CD4-positive, alpha-beta T cell treated with Interleukin-15 for 4 hours (primary cell): ENCODE measurements around the gene OXLD1.
"Not testable (repeated sequence)": the region's sequence is repeated elsewhere in the genome, so short reads cannot be mapped to it uniquely, and the experiment has no call there.

ENCODE experiments used
- DNase-seq: peaks from one replicate; pipeline ENCODE4 v3.0.0-alpha.2; 2020; ENCODE audit warnings: low spot score

The OXLD1 gene

GRCh38 chr17:81650951-81651350 is 15.5 kb downstream of the OXLD1 start:
- DNase-seq = no peak

- no peak for DNase-seq
Measured at GRCh38 chr17:81648707-81649085, 17.7 kb downstream of the OXLD1 start.

DNA sequence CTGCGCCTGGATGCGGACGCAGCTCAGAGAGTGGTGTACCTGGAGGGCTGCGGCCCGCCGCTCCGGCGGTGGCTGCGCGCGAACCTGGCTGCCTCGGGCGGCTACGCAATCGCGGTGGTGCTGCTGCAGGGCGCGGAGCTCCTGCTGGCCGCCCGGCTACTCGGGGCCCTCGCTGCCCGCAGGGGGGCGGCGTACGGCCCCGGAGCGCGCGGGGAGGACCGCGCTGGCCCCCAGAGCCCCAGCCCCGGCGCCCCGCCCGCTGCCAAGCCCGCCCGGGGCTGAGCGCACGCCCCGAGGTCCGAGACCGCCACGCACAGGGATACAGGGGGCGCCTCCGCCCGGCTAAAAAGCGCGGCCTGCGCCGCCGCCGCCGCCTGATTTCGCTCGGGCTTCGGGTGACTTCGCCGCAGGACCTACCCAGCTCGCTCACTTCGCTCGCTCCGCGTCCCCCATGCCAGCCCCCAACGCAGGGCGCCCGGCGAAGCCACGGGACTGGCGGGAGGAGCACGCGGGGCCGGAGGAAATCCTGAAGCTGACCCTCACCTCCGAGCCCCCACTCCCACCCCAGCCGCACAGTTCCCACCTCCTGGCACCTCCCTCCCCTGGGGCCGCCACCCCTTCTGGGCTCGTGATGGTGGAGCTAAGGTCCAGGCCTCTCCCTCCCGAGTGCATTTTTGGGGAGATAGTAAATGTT is 18.2 kb downstream of the OXLD1 start:
- no peak for DNase-seq

DNA sequence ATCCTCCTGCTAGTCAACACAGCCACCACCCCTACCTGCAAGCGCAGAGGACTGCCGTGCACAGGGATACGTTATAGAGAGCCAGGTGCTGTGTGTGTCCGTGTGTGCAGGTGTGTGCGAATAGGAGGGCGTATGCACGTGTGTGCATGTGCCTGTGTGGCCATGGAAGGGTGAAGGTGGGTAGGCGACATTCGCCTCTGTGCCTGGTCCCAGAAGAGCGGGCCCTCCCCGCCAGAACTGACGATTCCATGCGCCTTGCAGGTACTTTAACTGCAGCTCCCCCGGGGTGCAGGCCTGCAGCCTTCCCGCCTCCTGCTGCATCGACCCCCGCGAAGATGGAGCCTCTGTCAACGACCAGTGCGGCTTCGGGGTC is 18.8 kb downstream of the OXLD1 start:
- DNase-seq = no peak

DNA sequence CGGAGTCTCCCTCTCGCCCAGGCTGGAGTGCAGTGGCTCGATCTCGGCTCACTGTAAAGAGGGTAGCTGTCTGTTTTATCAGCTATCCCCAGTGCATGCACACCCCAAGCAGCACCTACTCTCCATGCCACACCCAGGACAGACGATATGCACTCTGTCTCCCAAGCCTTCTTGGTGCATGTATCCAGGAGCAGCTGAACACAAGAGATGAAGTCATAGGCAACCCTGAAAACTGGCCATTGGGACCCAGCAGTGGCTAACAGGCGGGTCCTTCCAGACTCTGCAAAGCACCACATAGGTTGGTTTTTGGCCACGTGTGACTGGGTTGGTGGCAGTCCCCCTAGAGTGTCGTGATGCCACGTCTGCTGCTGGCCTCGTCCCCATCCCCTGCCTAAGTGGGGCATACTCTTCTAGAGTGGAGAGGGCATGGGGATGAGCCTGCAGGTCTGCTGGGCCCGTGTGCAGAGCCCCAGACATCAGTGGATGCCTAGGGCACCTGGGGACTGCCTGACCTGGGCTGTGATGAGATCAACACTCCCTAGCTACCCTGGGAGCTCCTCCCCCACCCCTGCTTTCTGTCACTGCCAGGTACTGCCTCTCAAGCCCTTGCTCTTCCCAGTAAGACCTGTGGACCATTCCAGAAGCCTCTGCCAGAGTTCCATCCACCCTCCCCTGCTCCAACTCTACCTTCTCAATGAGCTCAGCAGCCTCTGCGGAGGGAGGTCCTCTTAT is 19.4 kb downstream of the OXLD1 start:
- no peak for DNase-seq

- no peak for DNase-seq
Measured at GRCh38 chr17:81644976-81645952, 21.1 kb downstream of the OXLD1 start.

- DNase-seq = no peak
Measured at GRCh38 chr17:81644496-81644895, 21.9 kb downstream of the OXLD1 start.

DNA sequence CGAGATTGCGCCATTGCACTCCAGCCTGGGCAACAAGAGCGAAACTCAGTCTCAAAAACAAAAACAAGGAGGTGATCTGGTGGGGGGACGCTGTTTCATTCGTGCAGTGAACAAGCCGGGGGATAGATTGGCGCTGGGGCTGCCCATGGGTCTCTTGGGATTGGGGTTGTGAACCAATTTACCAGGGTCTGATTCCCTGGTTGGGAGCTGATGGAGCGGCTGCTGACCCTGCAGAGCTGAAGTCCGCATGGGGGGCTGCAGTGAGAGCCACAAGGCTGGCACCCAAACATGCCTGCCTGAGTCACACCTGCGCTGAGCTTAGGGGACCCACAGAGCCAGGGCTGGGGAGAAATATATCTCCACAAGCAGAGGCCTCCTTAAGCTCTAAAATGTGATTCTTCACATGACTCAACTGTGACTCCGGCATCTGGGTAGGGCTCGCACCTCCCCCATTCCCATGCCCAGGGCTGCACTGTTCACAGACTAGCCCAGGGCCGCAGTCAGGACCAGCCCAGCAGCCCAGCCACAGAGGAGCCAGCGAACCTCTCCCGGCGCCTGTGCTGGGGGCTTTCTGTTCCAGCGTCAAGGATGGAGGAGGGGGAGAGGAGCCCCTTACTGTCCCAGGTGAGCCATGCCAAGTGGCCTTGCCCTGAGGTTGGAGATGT is 24.4 kb downstream of the OXLD1 start:
- DNase-seq = no peak

DNA sequence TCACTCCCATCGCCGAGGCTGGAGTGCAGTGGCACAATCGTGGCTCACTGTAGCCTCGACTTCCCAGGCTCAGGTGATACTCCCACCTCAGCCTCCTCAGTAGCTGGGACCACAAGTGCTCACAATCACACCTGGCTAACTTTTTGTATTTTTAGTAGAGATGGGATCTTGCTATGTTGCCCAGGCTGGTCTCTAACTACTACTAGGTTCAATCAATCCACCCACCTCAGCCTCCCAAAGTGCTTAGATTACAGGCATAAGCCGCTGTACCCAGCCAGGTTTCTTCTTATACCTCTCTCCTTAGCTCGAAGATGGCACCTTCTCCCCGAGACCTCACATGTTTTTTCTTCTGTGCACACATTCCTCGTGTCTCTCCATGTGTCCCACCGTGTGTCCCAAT is 26.4 kb downstream of the OXLD1 start:
- DNase-seq = no peak

- DNase-seq = no peak
Measured at GRCh38 chr17:81638683-81639082, 27.7 kb downstream of the OXLD1 start.

DNA sequence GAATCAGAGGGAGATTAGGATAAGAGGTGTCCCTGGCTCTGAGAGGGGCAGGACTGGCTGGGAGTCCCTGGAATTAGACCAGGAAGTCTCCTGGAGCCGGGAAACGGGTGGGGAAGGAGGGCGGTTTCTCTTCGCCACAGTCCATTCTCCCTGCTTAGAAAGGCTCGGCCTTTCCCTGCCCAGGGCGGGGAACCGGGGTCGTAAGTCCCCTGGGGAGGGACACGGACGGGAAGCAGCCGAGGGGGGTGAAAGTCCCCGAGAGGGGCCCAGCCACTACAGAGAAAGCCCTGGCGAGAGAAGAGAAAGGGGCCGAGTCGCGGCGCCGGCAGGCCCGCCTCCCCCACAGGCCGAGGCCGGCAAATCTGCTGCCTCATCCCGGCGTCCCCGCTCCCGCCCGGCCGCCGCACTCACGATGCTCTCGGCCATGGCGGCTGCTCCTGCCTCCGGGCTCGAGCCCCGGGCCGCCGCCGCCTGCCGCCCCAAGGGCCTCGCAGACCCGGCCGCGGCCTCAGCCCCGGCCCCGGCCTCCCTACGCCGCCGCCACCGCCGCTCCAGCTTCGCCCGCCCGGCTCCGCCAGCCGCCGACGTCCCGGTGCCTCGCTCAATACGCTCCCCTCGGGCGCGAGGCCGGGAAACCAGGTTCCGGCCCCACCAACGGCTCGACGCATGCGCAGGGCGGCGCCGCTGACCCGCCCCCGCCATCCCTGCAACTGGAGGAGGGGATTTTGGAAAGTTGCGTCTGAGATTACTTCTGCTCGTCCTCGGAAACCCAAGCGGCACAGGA is 29.7 kb downstream of the OXLD1 start, which contains the start of the genes NPLOC4 and TSPAN10:
Gene NPLOC4, minus strand, starts transcription at position 608 of the 784 bp plus-strand sequence. Its CDS starts 182 bp downstream, at position 426.
Gene TSPAN10, plus strand, starts transcription at position 692 of the 784 bp plus-strand sequence. CDS start 5,217 bp downstream, outside the sequence.
- peak; percentile 87 for DNase-seq

GRCh38 chr17:81635973-81636504 is 30.4 kb downstream of the OXLD1 start:
- no peak for DNase-seq

DNA sequence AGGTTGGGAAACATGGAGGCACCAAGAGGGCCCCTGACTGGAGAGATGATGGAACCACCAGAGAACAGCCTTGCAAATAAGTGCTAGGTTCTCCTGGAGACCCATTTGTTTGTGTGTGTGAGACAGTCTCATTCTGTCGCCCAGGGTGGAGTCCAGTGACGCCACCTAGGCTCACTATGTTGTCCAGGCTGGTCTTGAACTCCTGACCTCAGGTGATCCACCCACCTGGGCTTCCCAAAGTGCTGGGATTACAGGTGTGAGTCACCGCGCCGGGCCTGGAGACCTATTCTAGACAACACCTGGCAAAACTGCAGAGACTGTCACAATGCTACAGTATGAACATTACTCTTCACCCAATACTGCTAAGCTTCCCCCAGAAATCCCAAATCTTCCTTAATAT is 31.0 kb downstream of the OXLD1 start:
- no peak for DNase-seq

DNA sequence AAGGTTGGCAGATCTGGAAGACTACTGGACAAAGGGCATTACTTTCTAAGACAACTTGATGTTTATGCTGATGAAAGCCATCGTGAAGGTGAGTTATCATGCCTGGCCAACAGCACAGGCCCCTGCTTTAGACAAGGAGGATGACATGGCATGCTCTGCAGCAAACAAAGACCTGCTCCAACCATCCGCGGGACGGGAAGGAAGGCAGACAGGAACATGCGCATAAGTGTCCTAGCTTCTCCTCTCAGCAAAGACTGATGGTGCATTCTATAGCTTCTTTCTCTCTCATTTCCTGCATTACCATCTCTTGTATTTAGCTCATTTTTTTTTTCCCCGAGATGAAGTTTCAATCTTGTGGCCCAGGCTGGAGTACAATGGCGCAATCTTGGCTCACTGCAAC is 34.9 kb downstream of the OXLD1 start:
- DNase-seq = no peak

DNA sequence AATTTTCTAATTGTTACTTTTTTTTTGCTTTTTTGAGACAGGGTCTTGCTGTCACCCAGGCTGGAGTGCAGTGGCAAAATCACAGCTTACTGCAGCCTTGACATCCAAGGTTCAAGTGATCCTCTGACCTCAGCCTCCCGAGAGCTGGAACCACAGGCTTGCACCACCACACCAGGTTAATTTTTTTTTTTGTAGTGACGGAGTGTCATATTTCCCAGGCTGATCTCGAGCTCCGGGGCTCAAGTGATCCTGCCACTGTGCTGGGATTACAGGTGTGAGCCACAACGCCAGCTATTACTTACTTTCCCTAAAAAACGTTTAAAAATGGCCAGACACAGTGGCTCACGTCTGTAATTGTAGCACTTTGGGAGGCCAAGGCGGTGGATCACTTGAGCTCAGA is 36.1 kb downstream of the OXLD1 start:
- no peak for DNase-seq

DNA sequence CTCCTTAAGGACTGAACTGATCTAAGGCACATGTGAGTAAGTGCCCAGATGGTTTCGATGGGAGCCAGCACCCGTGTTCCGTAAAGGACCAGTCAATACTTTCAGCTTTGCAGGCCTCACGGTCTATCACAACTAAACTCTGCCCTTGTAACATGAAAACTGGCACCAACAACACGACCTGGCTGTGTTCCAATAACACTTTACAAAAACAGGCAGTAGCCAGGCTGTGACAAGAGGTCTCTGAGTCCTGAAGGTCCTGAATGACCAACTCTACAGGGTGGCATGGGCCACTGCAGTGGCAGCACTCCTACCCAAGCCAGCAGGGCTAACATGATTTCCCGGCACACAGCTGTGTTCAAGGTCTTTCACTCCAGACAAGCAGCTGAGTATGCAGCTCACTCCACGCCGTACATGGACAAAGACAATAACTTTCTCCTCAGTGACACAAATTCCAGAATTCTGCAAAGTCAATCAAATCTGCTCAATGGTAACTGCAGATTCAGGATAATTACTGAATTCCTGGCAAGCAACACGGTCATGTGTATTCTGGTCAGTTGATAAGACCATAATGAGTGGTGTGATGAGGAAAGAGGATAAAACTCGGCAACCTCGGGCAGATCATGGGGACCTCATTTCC is 44.8 kb downstream of the OXLD1 start:
- DNase-seq = no peak

DNA sequence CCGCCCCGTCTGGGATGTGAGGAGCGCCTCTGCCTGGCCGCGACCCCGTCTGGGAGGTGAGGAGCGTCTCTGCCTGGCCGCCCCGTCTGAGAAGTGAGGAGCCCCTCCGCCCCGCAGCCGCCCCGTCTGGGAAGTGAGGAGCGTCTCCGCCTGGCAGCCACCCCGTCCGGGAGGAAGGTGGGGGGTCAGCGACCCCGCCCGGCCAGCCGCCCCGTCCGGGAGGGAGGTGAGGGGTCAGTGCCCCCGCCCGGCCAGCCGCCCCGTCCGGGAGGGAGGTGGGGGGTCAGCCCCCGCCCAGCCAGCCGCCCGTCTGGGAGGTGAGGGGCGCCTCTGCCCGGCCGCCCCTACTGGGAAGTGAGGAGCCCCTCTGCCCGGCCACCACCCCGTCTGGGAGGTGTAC is 48.1 kb downstream of the OXLD1 start:
- DNase-seq = not testable (repeated sequence)

DNA sequence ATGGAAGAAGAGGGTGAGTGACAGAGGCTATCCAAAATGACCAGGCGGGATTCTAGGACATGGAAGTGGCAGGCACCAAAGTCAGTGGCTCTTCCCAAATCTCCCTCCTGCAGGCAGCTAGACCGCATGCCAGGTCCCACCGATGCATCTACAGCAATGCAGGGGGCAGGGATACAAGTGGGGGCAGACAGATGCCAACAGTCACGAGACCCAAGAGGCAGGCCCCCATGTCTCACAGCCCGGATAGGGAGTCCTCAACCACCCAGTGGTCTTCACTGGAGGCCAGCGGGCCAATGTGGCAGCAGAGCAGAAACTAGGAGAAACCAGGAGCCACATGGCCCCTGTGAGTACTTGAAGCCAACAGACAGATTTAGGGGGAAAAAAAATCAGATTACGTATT is 49.5 kb downstream of the OXLD1 start:
- no peak for DNase-seq

DNA sequence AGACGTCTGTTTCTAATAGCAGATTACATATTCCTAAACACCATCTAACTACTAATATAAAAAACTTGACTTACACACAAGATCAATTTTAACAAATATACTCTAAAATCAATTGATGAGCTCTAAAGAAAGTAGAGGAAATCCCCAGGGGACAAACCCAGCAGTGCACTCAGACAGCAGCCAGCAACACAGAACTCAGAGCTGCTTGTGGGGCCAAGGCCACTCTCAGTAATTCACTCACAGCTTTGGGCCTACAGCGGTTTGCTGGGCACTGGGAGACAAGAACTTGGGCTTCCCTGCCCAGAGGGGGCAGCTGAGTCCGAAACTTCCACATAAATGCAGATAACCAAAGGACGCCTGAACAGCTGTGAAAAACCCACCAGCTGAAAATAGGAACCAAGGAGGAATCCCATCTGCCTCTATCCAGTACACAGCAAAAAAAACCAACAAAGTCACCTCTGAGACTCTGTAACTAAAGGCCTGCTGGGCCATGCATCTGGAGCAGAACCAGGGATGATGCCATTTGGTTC is 50.9 kb downstream of the OXLD1 start:
- no peak for DNase-seq
